ENCODE data around the gene ACSL1. TPM values are rescaled to one million over a fixed set of nuclear protein-coding genes. Genes with fewer than 3 reads are reported as not detected.

The ACSL1 gene
- total and polyA plus RNA-seq, 2 donors (not counting 3 experiments of a cell fraction or from before 2014, with no cell fraction given), result 7.3 to 17.7 TPM

- no peak overlapping the region for H3K27ac ChIP-seq (ENCODE audit: insufficient read depth, low read depth, low read length)
- dilution Hi-C loops (cut with MboI; ENCODE audit: extremely low pct_ligation_motif_present, low sequenced_read_pairs) (no loop called here), intact Hi-C loops (cut with micrococcal nuclease) (no loop called here)
- no peak for DNase-seq (ENCODE audit: low read depth, low spot score)
- TF ChIP-seq POLR2A (IDR thresholded peaks at IDR 0.05; ENCODE audit: low read depth, low read length), result no peak
- TF ChIP-seq POLR2AphosphoS5 (IDR thresholded peaks at IDR 0.05; ENCODE audit: insufficient read depth, low read depth, low read length), result no peak
- TF ChIP-seq FOS (IDR thresholded peaks at IDR 0.05; ENCODE audit: borderline replicate concordance, insufficient read depth, low read length), result no peak
- no peak for TF ChIP-seq MYC (IDR thresholded peaks at IDR 0.05; ENCODE audit: low read depth, low read length)
- no peak for TF ChIP-seq JUN (IDR thresholded peaks at IDR 0.05; ENCODE audit: borderline replicate concordance, insufficient read depth, insufficient read length, low read depth)
- TF ChIP-seq EZH2 (IDR thresholded peaks at IDR 0.05; ENCODE audit: borderline replicate concordance, low read depth, low read length, severe bottlenecking), result no peak
- TF ChIP-seq CTCF (IDR thresholded peaks at IDR 0.05; ENCODE audit: extremely low read depth in 1 of 2, insufficient read depth in 1 of 2, low read depth in 1 of 2, low read length in 2 of 2), result no peak
- no peak for TF ChIP-seq MAX (IDR thresholded peaks at IDR 0.05; ENCODE audit: insufficient read depth, insufficient read length)
- no peak for TF ChIP-seq GATA2 (IDR thresholded peaks at IDR 0.05; ENCODE audit: insufficient read depth, insufficient read length, low read depth, low read length)
- peaks cover 0 to 4% of the 10 kb centered on the region in 2 experiments for H3K36me3 ChIP-seq (ENCODE audit: control insufficient read depth in 2 of 2, extremely low read depth in 1 of 2, insufficient read depth in 2 of 2, low read length in 2 of 2)
- no peak for FAIRE-seq
- H3K27me3 ChIP-seq (ENCODE audit: control insufficient read depth in 2 of 2, insufficient read depth in 2 of 2, low read length in 2 of 2), result no peaks in the 10 kb centered on the region
- no peaks in the 10 kb centered on the region for H3K79me2 ChIP-seq (ENCODE audit: control insufficient read depth, insufficient read depth, low read length)
- H3K4me3 ChIP-seq (replicated peaks in 1 of 3; ENCODE audit: insufficient read depth in 1 of 3, low read depth in 1 of 3, low read length in 3 of 3), result no peak overlapping the region
- no peaks in the 10 kb centered on the region for H3K4me1 ChIP-seq (ENCODE audit: control insufficient read depth, extremely low read depth, insufficient read depth, low read length)
- no peaks in the 10 kb centered on the region for H3K9me3 ChIP-seq (replicated peaks; ENCODE audit: control insufficient read depth, insufficient read depth, low read length)
- no peak overlapping the region for H3K4me2 ChIP-seq (ENCODE audit: insufficient read depth, low read length)
- no peak overlapping the region for H2AFZ ChIP-seq (ENCODE audit: low read depth, low read length)
- BruUV-seq (replicated peaks), result no TSS peak
- POLR2A ChIA-PET, result no interaction called here
- CTCF ChIA-PET, result no interaction called here
- H3K9ac ChIP-seq (replicated peaks; ENCODE audit: extremely low read depth, insufficient read depth, low read length), result no peak overlapping the region
- no peaks in the 10 kb centered on the region for H3K9me1 ChIP-seq (replicated peaks; ENCODE audit: control insufficient read depth, extremely low read depth, insufficient read depth, low read length)
- H4K20me1 ChIP-seq (replicated peaks; ENCODE audit: control insufficient read depth, extremely low read depth, insufficient read depth, low read length), result no peaks in the 10 kb centered on the region
Measured at GRCh38 chr4:184769141-184769765, 56.5 kb downstream of the ACSL1 start.

Data from endothelial cell of umbilical vein (primary cell).